GM19324 (cell line): ENCODE results near the gene CYBC1.

Experiments
- ATAC-seq: cut with Tn5 transposase; IDR thresholded peaks from one replicate; pipeline ENCODE4 v1.9.1; 2021; ENCODE audit warnings: mild to moderate bottlenecking, moderate library complexity; ENCODE audit not compliant: unreplicated experiment, low FRiP score

The CYBC1 gene

GRCh38 chr17:82450357-82451106 lies at the start of gene CYBC1:
TSS of gene CYBC1 (minus strand) at chr17:82450752. CDS start at chr17:82449254, 1,498 bp downstream.
- peak; percentile 71 for ATAC-seq

GRCh38 chr17:82497483-82498405 lies 47.2 kb upstream of the CYBC1 start:
- no peak for ATAC-seq

DNA sequence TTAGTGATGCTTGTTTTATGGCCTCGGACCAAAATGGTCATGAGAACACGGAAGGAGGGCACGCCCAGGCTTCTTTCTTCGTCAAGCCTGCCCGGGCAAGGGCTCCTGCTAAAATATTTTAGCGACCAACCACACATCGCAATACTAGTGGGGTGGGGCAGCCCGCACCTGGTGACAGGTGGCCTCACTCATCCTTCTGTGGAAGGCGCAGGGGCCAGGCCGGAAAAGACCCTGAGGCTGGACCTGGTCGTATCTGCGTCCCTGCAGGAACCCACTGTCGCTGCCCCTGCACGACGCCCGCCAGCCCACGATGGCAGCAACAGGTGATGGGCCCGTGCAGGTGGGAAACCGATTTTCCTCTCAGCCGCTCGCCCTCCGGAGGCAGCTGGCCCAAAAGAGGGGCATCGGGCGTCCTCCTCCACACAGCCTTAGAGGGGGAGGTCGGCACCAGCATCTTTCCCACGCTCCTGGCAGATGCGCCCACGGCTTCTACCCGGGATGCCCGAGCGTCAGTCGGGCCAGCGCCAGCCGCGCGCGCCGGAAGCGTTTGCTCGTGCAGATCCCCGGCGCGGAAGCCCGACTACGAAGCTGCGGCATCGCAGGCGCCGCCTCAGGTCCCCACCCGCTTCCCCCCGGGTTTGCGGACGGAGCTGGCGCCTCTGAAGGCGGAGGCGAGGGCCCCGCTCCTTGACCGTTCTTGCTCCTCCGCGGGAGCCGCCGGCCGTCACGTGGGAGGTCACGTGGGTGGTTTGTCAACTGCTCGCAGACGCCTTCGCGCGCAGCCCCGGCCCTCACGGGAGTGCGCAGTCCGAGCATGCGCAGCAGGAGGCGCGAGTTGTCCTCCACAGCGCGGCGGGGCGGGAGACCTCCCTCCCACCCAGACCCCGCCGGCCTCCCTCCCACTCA lies 46.2 kb upstream of the CYBC1 start:
- ATAC-seq, result no peak

- no peak for ATAC-seq
These were observed 45.4 kb upstream of the CYBC1 start for GRCh38 chr17:82495844-82496528.

DNA sequence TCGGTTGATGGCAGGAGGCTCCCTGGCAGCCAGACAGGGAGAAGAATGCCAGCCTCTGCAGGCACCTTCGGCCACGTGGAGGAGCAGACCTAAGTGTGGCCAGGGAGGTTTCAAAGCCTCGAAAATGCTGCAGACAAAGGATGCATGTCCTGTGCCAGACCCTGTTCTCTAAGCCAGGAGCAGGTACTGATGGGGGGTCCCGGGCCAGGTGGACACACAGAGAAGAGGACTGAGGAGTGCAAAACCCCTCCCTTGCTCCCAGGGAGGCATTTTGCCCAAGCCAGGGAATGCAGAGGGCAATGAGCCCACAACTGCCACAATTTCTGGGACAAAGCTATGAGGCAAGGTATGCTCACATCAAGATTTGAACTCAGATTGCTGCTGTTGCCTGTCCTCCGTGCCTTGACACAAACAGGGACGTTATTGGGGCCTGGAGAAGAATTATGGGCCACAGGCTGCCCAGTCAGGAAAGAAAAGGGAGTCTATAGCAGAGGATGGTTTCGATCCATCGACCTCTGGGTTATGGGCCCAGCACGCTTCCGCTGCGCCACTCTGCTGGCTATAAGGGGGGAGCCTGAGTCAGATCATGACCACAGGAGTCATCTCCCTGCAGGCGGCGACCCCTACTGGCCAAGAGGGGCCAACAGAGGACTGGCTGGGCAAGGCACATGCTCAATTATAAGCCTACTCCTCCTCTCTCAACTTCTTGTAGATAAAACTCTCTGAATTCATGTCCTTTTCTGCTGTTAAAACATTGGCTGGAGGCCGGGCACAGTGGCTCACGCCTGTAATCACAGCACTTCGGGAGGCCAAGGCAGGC lies 43.9 kb upstream of the CYBC1 start:
- ATAC-seq, result no peak

DNA sequence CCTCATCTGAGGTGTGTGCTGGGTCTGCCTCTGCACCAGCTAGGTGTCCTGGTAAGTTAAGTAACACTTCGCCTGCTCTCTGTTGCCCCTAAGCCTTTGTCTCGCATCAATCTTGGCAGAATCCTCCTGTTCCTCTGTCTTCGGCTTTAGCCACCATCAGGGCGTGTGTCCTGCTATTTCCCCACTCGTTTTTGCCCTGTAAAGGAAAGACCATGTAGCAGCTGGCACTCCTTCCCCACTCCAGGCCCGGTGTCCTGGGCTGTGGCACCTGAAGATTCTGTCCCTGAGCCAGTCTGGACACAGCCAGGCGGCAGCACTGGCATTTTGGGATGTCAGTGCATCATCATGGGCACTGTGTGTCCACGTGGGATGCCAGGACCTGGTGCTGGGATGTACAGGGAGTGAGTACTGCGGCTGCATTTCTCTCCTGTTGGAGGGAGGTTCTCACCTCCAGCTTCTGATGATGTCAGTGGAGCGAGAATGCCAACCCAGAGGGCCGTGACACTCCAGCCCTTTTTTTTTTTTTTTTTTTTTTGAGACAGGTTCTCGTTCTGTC lies 42.8 kb upstream of the CYBC1 start:
- no peak for ATAC-seq

GRCh38 chr17:82492643-82493225 lies 42.2 kb upstream of the CYBC1 start:
- no peak for ATAC-seq

GRCh38 chr17:82491533-82491932 lies 41.0 kb upstream of the CYBC1 start:
- no peak for ATAC-seq

GRCh38 chr17:82491196-82491530 lies 40.6 kb upstream of the CYBC1 start:
- no peak for ATAC-seq

GRCh38 chr17:82490512-82491195 lies 40.1 kb upstream of the CYBC1 start:
- ATAC-seq, result no peak

DNA sequence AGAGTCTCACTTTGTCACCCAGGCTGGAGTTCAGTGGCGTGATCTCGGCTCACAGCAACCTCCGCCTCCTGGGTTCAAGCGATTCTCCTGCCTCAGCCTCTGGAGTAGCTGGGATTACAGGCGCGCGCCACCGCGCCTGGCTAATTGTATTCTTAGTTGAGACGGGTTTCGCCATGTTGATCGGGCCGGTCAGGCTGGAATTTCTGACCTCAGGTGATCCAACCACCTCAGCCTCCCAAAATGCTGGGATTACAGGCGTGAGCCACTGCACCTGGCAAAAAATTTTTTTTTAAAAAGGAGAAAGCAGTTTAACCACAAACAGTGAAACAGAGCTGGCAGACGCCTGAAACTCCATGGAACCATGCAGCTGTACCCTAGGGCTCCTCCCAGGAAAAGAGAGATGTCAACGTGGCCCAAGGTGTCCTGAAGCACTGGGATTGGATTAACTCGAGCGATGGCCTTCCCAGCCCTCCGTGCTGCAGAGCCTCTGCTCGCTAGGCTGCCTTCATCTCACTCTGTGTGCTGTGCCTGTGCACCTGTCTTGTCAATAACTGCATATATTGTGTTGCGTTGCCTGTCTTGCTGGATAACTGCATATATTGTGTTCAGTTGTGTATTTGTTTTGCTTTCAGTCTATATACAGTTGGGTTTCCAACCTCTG lies 39.4 kb upstream of the CYBC1 start:
- ATAC-seq, result no peak

GRCh38 chr17:82489117-82489516 lies 38.6 kb upstream of the CYBC1 start:
- ATAC-seq, result no peak

DNA sequence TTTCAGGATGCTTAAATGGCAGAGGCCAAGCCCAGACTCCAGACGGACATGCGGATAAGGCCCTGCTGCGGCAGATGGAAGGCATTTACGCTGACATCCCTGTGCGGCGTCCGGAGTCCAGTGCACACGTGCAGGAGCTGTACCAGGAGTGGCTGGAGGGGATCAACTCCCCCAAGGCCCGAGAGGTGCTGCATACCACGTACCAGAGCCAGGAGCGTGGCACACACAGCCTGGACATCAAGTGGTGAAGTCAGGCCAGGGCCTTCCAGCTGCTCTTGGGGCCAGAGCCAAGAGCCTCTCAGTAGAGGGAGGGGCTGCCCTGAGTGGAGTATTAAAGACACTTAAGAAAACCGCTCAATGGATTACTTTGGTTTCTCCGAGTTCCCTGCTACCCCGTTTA lies 37.4 kb upstream of the CYBC1 start:
- no peak for ATAC-seq

- no peak for ATAC-seq
These were observed 35.9 kb upstream of the CYBC1 start for GRCh38 chr17:82486231-82487094.

DNA sequence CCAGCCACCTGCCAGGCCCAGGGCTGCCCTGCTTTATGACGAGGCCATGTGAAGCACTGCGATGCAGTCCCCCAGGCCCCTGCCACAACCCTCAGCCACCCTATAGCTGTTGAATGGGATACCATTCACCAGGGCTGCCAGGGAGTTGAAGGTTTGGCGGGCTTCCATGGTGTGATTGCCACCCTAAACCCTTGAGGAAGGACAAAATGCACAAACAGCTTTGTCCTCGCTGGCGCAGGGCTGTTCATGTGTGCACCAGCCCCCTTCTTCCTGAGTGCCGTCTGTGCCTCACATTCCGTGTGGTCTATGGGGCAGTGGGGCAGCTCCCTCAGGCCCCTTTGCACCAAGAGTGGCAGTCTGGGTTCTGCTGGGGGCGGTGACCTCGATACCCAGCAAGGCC lies 33.3 kb upstream of the CYBC1 start:
- no peak for ATAC-seq

DNA sequence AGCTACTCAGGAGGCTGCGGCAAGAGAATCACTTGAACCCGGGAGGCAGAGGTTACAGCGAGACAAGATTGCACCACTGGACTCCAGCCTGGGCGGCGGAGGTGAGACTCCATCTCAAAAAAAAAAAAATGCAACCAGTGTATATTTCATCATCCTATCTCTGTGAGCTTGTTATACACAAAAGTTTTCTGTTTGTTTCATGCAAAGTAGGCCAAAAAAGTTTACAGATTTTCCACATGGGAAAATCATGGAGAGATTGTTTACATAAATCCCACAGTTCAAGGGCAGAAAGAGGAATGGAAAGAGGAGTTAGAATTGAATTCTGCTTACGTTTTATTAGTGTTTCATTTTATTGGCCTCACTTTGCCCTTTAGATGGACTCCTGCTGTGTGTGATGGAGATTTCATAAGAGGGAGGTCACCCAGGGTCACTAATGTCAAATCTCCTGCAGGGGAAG lies 32.7 kb upstream of the CYBC1 start:
- ATAC-seq, result no peak

DNA sequence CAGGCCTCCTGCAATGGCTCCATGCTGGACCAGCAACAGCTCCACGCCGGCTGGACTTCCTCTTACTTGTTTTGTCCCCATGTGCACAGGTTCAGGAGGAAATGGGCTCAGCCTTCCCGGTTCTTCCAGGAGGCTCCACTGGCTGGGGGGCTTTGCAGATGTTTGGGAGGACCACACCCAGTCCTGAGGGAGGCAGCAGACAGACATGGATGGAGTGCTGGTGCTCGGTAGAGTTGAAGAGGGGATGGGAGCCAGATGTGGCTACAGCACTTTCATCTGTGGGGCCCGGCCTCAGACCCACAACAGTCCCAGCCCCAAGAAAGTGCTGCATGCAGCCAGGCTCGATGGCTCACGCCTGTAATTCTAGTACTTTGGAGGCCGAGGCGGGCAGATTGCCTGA lies 29.8 kb upstream of the CYBC1 start:
- ATAC-seq, result no peak
